ENCODE results near the gene TSPAN11. TPM values are rescaled to one million over a fixed set of nuclear protein-coding genes. Genes with fewer than 3 reads are reported as not detected.
"Not testable (repeated sequence)": the region's sequence is repeated elsewhere in the genome, so short reads cannot be mapped to it uniquely, and the experiment has no call there.

The TSPAN11 gene
- total RNA-seq, 1 donor from 2014 or later: not detected

DNA sequence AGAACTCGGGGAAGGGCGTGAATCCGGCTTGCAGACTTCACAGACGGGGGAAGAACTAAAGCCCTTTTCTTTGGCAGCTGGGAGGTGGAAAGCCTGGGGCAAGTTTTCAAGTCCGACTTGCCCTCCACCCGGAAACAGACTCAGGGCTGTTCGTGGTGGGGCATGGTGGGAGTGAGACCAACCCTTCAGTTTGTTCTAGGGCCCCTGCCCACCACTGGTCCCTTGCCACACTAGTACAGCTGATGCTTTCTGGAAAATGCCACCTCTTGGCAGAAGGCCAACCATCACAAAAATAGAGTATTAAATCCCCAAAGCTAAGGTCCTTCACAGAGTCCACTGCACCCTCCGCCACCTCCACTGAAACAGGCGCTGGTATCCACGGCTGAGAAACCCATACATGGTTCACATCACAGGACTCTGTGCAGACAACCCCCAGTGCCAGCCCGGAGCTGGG, 96.8 kb downstream of the TSPAN11 start:
- Histone ChIP-seq H3K36me3 (ENCODE audit: control insufficient read depth, insufficient read depth, low read length) (no peaks in the 10 kb centered on the region), H3K4me3 (ENCODE audit: low read depth, low read length) (no peak overlapping the region), H3K27me3 (ENCODE audit: control insufficient read depth, insufficient read depth, low read length) (no peaks in the 10 kb centered on the region)
- TF ChIP-seq, protein P1, sequence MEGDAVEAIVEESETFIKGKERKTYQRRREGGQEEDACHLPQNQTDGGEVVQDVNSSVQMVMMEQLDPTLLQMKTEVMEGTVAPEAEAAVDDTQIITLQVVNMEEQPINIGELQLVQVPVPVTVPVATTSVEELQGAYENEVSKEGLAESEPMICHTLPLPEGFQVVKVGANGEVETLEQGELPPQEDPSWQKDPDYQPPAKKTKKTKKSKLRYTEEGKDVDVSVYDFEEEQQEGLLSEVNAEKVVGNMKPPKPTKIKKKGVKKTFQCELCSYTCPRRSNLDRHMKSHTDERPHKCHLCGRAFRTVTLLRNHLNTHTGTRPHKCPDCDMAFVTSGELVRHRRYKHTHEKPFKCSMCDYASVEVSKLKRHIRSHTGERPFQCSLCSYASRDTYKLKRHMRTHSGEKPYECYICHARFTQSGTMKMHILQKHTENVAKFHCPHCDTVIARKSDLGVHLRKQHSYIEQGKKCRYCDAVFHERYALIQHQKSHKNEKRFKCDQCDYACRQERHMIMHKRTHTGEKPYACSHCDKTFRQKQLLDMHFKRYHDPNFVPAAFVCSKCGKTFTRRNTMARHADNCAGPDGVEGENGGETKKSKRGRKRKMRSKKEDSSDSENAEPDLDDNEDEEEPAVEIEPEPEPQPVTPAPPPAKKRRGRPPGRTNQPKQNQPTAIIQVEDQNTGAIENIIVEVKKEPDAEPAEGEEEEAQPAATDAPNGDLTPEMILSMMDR (IDR thresholded peaks at IDR 0.05; ENCODE audit: insufficient read depth, low read length, severe bottlenecking): no peak
- FAIRE-seq (no peak), DNase-seq (ENCODE audit: low read depth) (no peak)

DNA sequence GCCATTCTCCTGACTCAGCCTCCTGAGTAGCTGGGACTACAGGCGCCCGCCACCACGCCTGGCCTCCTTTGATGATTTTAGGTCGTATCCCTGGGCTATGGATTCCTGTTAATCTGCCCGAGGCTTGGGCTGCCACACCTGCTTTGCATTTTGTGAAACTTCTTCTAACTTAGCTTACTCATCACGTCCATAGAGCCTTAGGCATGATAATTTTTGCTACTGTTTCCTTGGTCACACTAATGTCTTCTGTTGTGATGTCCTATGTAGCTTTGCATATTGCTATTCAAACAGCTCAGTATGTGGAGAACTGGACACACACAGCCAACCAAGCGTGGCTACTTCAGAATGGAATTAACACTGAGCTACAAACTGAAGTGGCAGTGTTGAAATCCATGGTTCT, 99.7 kb downstream of the TSPAN11 start:
- DNase-seq (ENCODE audit: low read depth) (no peak), FAIRE-seq (no peak)
- no peaks in the 10 kb centered on the region for H3K27me3 ChIP-seq (ENCODE audit: control insufficient read depth, insufficient read depth, low read length)
- H3K4me3 ChIP-seq (ENCODE audit: low read depth, low read length): no peak overlapping the region
- H3K36me3 ChIP-seq (ENCODE audit: control insufficient read depth, insufficient read depth, low read length): no peaks in the 10 kb centered on the region
- TF ChIP-seq, protein P1 (IDR thresholded peaks at IDR 0.05; ENCODE audit: insufficient read depth, low read length, severe bottlenecking): no peak

DNA sequence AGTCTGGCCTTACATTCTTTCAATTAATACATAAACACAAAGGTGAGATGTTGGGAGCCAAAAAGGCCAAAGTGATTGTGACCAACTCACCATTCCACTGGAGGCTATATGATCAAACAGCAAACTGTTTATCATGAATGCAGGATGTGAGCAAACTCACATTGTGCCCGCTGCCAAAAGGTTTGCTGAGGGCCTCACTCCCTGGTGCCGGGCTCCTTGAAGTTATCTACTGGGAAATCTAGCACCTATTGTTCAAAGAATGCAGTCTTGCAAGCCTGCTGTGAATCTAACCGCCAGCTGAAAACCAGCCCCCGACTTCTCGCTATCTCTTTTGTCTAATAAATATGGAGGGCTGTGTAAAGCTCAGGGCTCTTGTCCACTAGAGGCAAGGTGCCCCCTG, 100.5 kb downstream of the TSPAN11 start:
- H3K4me3 ChIP-seq (ENCODE audit: low read depth, low read length); H3K27me3 ChIP-seq (ENCODE audit: control insufficient read depth, insufficient read depth, low read length); H3K36me3 ChIP-seq (ENCODE audit: control insufficient read depth, insufficient read depth, low read length); DNase-seq (ENCODE audit: low read depth); FAIRE-seq: not testable (repeated sequence)

DNA sequence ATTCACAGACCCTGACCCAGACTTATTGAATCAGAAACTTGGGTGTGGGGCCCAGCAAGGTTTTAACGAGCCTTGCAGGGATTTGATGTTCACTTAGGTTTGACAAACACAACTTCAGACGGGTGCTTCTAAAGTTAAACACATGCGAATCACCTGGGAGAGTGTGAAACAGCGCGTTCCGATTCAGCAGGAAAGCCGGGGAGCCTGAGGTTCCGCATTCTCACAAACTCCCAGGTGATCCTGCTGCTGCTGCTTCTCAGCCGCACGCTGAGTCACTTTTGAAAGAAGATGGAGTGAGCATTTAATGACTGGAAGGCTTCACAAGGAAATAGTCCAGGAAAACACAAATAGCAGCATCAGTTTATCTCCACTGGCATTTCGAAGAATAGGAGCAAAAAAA, 102.9 kb downstream of the TSPAN11 start:
- FAIRE-seq: no peak
- DNase-seq (ENCODE audit: low read depth): no peak
- peaks cover 1% of the 10 kb centered on the region for H3K27me3 ChIP-seq (ENCODE audit: control insufficient read depth, insufficient read depth, low read length)
- TF ChIP-seq, protein P1 (IDR thresholded peaks at IDR 0.05; ENCODE audit: insufficient read depth, low read length, severe bottlenecking): no peak
- no peak overlapping the region for H3K4me3 ChIP-seq (ENCODE audit: low read depth, low read length)
- no peaks in the 10 kb centered on the region for H3K36me3 ChIP-seq (ENCODE audit: control insufficient read depth, insufficient read depth, low read length)

DNA sequence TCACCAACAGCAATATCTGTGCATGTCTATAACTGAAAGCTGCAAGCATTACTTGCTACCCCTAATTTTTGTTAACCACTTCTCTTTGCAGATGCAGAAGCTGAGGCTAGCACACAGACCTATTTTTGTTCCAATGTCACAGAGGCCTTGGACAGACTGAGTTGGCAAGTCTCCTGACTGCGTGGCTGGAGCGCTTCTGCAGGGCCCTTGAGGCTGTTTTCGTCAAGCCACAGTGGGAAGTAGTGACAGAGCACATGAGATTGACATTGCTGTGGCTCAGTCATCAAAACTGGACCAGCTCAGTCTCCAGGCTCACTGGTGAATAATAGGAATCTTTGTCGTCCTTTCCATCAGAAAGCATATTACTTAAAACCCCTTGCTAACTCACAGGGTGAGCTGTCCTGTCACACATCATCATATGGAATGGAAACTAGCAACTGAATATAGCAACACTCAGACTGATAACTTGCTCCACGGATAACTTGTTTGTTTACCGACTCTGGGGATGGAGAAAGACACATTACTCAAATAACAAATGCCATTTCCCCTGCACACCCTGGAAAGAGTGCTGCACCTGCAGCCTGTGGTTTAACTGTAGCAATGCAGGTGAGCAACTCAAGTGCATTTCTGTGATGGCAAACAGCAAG, 103.5 kb downstream of the TSPAN11 start:
- peak; percentile 7 for FAIRE-seq
- no peak for DNase-seq (ENCODE audit: low read depth)
- TF ChIP-seq, protein P1 (IDR thresholded peaks at IDR 0.05; ENCODE audit: insufficient read depth, low read length, severe bottlenecking): no peak
- Histone ChIP-seq H3K36me3 (ENCODE audit: control insufficient read depth, insufficient read depth, low read length) (no peaks in the 10 kb centered on the region), H3K27me3 (ENCODE audit: control insufficient read depth, insufficient read depth, low read length) (peaks cover 1% of the 10 kb centered on the region), H3K4me3 (ENCODE audit: low read depth, low read length) (no peak overlapping the region)

DNA sequence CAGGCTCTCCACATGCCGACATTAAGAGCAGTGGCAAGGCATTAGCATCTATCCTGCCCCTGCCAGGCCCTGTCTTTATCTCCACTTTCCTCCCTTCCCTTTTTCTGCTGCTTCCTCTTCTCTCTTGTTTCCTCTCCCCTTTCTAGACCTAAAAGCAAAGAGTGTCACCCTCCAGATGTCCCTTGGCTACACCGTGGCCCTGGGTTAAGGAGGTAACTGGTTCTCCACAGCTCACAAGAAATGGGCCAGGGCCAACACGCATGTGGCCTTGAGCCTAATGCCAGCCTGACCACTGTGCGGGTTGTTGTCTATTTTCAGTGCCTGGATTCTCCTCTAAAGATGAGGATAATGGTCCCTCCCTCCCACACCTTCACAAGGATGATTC, 105.4 kb downstream of the TSPAN11 start:
- Histone ChIP-seq H3K4me3 (ENCODE audit: low read depth, low read length) (no peak overlapping the region), H3K36me3 (ENCODE audit: control insufficient read depth, insufficient read depth, low read length) (no peaks in the 10 kb centered on the region), H3K27me3 (ENCODE audit: control insufficient read depth, insufficient read depth, low read length) (peaks cover 1% of the 10 kb centered on the region)
- DNase-seq (ENCODE audit: low read depth) (no peak), FAIRE-seq (no peak)
- TF ChIP-seq, protein P1 (IDR thresholded peaks at IDR 0.05; ENCODE audit: insufficient read depth, low read length, severe bottlenecking): no peak
